IPS DF 4.7 (cell line): ENCODE measurements around the gene CREB3L2.
"Not testable (repeated sequence)": the region's sequence is repeated elsewhere in the genome, so short reads cannot be mapped to it uniquely, and the experiment has no call there.

ENCODE experiments used
- DNase-seq: peaks from one replicate; pipeline ENCODE4 v3.0.0-alpha.2; 2013; ENCODE audit warnings: low spot score; ENCODE audit errors: extremely low read depth

CREB3L2 gene

GRCh38 chr7:138001529-138002095 lies at the start of gene CREB3L2:
Gene CREB3L2 (minus strand): TSS chr7:138002086. CDS start chr7:138001705, 381 bp downstream.
- DNase-seq, result no peak

- no peak for DNase-seq
Measured at GRCh38 chr7:138049505-138050116, 47.7 kb upstream of the CREB3L2 start.

- no peak for DNase-seq
Measured at GRCh38 chr7:138047907-138048306, 46.0 kb upstream of the CREB3L2 start.

GRCh38 chr7:138044897-138045296 lies 43.0 kb upstream of the CREB3L2 start:
- no peak for DNase-seq

- DNase-seq, result not testable (repeated sequence)
Measured at GRCh38 chr7:138040063-138040462, 38.2 kb upstream of the CREB3L2 start.

GRCh38 chr7:138036135-138036534 lies 34.2 kb upstream of the CREB3L2 start:
- no peak for DNase-seq

- DNase-seq, result no peak
Measured at GRCh38 chr7:138033241-138033640, 31.4 kb upstream of the CREB3L2 start.

GRCh38 chr7:138032770-138033169 lies 30.9 kb upstream of the CREB3L2 start:
- no peak for DNase-seq

- DNase-seq, result no peak
Measured at GRCh38 chr7:138032186-138032585, 30.3 kb upstream of the CREB3L2 start.

GRCh38 chr7:138030679-138031351 lies 28.9 kb upstream of the CREB3L2 start:
- DNase-seq, result no peak

GRCh38 chr7:138029941-138030340 lies 28.1 kb upstream of the CREB3L2 start:
- no peak for DNase-seq

- DNase-seq, result no peak
Measured at GRCh38 chr7:138029126-138029525, 27.2 kb upstream of the CREB3L2 start.

- DNase-seq, result no peak
Measured at GRCh38 chr7:138027100-138027499, 25.2 kb upstream of the CREB3L2 start.

- DNase-seq, result no peak
Measured at GRCh38 chr7:138025215-138026186, 23.6 kb upstream of the CREB3L2 start.

- DNase-seq, result no peak
Measured at GRCh38 chr7:138024765-138025164, 22.9 kb upstream of the CREB3L2 start.

GRCh38 chr7:138024343-138024691 lies 22.4 kb upstream of the CREB3L2 start:
- no peak for DNase-seq

GRCh38 chr7:138023618-138024342 lies 21.9 kb upstream of the CREB3L2 start:
- no peak for DNase-seq

GRCh38 chr7:138021889-138022288 lies 20.0 kb upstream of the CREB3L2 start:
- no peak for DNase-seq

GRCh38 chr7:138017992-138018391 lies 16.1 kb upstream of the CREB3L2 start:
- no peak for DNase-seq

GRCh38 chr7:138015096-138015495 lies 13.2 kb upstream of the CREB3L2 start:
- DNase-seq, result no peak

- no peak for DNase-seq
Measured at GRCh38 chr7:138014686-138015085, 12.8 kb upstream of the CREB3L2 start.
